ENCODE results near the gene PDLIM3.
"Not testable (repeated sequence)": the region's sequence is repeated elsewhere in the genome, so short reads cannot be mapped to it uniquely, and the experiment has no call there.

Gene PDLIM3, protein sequence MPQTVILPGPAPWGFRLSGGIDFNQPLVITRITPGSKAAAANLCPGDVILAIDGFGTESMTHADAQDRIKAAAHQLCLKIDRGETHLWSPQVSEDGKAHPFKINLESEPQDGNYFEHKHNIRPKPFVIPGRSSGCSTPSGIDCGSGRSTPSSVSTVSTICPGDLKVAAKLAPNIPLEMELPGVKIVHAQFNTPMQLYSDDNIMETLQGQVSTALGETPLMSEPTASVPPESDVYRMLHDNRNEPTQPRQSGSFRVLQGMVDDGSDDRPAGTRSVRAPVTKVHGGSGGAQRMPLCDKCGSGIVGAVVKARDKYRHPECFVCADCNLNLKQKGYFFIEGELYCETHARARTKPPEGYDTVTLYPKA

DNA sequence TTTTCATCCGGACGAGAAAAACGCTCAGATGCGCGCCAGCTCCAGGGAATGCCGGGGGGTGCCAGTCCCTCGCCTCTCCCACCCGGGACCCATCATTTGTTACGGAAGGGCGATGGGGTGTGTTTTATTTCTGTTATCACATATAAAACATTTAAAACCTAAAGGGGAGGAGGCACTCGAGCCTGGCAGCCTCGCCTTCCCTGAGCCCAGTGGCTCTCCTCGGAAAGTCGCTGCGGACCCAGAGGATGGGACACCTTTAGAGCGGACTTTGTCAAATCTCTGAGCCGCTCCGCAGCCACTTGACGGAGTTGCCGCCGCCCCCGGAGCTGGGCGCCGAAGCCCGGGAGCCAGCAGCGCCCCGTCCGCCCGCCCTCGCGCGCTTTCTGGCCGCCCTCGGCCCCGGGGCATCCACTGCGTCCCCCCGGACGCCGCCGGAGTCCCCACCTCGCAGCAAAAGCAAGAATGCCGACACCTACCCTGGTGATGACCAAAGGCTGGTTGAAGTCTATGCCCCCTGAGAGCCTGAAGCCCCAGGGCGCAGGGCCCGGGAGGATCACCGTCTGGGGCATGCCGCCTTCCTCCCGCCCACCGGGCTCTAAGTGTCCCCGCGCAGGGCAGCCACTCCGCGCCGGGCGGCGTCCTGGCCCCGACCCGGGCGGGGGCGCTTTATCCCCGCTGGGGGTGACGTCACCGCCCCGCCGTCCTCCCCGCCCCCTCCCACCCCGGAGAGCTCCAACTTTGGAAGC is at the start of gene PDLIM3:
PDLIM3 (minus strand) TSS at position 642 of the 746 bp plus-strand sequence; CDS start at position 569, 73 bp downstream.
- DNase-seq (ENCODE audit: low read depth in 2 of 2): no peak

DNA sequence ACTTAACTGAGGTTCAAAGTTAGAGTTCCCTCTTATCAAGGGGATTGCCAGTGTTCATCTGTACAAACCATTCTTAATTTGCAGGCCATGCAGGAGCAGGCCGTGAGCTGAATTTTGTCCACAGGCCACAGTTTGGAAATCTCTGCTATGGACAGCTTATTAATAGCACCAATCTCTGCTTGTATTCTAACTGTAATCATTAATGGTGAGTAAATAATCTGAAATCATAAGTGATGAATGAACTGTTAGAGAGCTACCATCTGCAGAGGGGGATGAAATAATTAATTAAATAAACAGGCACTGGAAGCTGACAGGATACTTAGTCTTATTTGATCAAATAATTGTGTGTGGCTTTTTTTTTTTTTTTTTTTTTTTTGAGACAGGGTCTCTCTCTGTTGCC is 48.5 kb upstream of the PDLIM3 start:
- no peak for DNase-seq (ENCODE audit: low read depth in 2 of 2)

DNA sequence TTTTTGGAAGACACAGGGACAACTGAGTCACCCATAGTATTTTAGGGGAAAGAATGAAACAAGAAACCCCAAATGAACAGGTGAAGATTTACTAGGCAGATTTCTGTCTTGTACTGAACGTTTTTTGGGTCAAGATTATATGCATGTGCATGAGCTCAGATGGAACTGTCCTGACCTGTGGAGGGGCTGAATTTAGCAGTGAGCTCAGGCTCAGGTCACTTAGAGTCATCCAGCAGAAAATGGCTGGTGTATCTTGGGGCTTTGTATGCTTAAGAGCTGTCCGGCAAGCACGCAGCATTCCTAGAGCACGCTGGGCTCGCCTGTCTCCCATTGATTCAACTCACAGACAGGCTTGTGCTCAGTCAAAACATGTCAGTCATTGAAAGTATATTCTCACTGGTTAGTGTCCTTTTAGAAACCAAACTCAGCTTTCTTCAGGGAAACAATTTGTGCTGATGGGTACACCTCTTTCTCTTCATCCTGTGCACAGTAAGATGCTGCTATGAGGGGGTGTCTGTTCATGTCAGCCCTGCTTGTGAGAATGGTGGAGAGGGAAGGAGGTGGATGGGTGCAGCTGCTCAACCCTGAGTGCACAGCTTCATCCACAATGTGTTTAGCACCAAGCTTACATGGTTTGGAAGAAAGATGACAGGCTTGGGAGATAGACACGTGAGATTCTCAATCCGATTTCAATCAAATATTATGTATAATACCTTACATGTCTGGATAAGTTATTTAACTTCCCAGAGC is 47.5 kb upstream of the PDLIM3 start:
- no peak for DNase-seq (ENCODE audit: low read depth in 2 of 2)

DNA sequence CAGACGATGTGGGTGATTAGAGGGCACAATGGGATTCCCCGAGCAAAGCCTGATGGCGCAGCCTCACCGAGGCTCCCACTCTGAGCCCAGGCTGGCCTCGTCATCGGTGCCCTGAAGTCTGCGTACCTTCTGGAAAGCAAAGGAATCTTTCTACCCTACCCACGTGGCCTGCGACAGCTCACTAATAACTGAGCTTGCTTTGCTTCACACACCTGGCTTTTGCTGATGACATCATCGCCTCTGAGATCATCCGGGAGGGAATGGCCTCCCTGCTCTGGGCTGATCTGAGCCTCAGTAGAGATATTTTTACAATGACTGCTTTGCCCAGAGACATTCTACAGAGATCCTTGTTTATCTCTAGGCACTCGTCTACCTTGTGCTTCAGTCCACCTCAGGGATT is 45.4 kb upstream of the PDLIM3 start:
- DNase-seq (ENCODE audit: low read depth in 2 of 2): no peak

DNA sequence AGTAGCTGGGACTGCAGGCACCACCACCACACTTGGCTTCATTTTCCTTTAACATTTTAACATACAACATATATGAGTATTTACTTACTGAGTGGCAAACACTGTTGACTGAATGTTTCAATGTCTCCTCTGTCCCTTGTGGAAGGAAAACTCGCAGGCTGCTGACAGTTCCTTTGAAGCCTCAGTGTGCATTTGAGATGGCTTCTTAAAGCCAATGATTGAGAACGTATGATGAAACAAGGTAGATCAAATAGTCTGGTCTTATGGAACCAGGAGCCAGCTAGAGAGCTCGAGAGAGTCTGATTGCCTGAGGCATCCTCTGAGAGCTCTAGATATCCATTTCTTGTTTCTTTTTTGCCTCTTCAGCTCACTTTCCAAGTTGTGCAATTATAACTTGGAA is 43.0 kb upstream of the PDLIM3 start:
- DNase-seq (ENCODE audit: low read depth in 2 of 2): no peak

DNA sequence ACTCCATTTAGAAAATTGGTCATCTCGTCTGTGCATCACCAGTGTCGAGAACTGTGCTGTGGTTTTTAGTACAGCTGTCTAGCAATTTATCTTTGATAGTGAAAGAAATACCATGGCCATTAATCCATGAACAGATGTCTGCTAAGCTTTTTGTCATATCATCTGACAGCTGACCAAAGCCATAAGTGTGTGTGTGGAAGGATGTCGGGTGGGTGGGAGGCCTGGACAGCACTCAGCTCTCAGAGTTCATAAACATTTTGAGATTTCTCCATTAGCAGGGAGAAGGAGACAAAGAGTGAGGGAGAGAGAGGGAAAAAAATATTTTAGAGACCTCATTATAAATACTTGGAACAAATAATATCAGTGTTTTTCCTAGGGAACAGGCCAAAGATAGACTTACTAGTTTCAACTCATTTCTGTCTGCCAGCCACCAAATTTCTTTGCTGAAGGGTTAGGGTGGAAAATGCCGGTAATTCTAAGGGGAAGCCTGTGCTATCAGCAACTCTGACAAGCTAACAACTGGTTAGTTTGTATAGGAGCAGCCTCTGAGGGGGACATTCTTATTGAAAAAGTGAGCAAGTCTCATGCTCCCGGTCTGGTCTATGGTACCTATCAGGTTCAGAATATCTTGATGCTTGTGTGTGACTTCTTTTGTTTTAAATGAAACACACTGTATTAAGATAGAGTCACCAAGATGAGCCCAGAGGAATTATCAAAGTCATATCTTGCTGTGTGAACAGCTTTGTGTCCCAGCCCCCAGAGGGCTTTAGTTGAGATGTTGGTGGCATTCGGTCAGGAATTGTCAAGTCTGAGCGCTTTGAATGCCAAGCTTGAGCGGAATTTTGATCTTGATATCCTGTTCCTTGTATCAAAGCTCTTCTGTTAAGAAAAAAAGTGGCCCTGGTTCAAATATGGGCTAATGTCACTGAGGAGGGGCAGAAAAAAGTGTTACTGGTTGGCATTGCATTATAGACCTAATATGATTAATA is 41.9 kb upstream of the PDLIM3 start:
- DNase-seq (ENCODE audit: low read depth in 2 of 2): no peak

DNA sequence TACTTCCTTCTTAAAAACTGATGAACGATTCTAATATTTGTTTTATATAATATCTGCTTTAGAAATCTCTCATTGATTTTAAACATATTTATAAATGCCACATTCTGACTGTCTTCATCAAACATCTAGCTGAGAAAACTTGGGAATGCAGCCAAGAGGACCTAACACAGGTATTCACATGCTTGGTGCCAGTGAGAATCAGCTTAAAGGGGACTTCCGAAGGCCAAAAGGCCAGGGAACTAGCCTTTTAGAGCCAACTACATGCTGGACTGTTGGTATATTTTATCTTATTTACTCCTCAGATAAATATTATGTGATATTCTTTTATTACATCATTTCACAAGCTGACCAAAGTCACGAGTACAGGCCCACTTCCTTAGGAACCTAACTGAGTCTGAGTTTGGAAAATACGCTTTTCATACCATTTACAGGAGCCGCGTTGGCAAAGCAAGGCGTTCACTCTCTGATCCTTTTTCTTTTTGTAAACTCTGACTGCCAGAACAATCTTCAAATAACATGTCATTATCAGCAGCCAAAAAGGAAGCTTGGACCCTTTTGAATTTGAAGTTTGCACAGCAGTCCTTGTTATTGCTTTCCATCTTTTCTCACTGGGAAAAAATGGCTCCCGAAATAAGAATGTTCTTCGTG is 41.1 kb upstream of the PDLIM3 start:
- no peak for DNase-seq (ENCODE audit: low read depth in 2 of 2)

DNA sequence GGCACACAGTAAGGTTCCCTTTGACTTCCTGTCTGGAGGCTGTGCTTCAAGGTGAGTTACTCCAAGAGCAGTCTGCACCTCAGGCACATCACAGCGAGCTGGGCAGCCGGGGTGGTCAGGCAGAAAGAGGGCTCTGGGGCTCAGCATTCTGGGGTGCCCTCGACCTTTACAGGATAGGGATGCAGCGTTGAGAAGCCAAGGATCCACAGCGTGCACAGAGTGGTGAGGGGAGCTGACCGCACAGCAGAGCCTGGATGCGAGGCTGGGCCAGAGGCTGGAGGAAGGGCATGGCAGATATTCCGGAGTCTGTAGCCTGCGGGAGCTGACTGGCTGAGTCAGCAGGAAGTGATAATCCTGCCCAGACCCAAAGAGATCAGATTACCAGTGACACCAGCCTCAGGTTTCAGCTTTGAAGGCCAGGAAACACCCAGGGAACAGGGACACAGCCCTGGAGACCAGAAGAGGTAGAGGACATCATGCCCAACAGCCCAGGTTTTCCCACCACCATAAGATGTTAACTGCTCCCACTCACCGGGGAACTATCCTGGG is 38.4 kb upstream of the PDLIM3 start:
- DNase-seq (ENCODE audit: low read depth in 2 of 2): no peak

DNA sequence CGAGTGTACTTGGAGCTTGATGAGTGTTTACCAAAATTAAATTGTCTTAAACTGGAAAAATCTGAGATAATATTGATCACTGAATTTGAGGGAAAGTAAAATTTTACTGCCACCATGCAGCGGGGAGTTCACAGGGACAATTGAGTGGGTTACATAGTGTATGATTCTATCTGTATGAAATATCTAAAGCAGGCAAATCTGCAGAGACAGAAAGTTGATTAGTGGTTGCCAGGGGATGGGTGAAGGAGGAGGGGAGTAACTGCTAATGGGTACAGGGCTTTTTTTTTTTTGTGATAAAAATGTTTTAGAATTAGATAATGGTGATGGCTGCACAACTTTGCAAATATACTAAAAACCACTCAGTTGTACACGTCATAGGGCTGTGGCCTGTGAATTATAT is 35.4 kb upstream of the PDLIM3 start:
- no peak for DNase-seq (ENCODE audit: low read depth in 2 of 2)

DNA sequence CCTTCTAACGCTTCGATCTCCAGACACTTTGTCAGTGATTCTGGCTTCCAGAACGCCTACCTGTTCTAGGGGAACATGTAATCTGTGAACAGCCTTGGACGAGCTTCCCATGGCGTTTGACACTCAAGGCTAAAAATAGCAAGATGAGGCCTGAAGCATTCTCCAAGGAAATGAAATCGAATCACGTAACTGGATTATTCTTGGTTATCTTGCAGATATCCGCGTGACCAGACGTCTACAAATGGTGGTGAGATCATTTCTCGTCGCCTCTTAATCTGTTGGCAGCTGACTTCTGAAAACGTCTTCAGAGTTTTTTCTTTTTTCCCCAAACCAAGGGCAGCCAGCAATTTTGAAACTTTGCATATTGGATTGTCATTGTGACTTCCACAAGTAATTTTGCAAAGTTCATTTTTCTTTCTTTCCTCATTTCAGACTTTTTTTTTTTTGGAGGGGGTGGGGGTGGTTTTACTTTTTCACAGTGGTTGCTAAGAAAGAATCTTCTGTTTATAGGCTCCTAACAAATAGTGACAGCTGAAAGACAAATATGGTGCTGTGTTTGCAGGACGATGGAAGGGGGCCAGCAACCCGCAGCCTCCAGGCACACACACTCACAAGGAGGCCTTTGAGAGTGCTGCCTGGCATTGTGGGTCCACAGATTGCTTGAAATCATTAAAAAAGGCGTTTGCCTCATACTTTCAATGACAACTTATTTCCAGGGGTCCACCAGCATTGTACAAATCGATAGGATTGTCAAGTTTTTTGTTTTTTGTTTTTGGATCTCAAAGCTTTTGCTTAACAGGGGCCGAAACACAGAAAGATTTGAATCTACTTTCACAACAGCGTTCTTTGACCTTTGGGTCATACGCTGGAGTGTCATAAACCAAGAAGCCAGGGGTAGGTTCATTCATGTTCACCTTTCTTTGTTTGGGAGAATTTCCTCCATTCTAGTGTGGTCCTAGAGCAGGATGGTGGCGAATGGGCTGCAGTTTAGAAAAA is 32.4 kb upstream of the PDLIM3 start:
- no peak for DNase-seq (ENCODE audit: low read depth in 2 of 2)

DNA sequence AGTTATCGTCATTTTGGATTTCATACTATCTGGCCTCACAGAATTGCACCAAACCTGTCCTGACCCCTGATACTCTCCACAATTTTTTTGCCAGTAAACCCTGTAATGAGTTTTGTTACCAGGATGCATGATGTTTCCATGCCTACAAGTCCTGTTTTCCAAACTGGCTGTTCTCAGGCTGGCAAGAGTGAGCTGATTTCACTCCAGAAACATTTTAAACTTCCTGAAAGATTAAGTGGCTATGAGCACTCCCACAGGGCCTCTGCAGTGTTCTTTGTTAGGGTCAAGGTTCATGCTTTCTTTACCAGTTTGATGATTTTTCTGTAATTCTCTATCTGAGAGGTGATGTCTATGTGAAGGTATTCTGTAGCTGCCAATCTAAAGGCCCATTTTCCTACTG is 31.7 kb upstream of the PDLIM3 start:
- no peak for DNase-seq (ENCODE audit: low read depth in 2 of 2)

DNA sequence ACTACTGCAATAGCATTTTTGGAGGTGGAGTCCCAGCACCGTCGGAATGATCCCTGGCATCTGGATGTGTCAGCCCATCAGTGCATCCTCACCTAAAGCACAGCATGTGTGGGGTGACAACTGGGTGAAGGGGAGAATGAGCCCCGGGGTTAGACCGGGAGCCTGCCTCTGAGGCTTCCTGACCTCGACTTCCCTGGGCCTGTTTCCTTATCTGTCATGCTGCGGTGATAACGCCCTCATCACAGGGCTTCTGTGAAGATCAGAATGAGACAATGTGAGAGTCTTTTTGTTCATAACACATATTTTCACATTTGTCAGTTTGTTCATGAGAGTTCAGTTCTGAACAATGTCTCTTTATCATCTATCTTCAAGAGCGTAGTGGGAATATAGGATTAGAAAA is 31.1 kb upstream of the PDLIM3 start:
- DNase-seq (ENCODE audit: low read depth in 2 of 2): no peak

DNA sequence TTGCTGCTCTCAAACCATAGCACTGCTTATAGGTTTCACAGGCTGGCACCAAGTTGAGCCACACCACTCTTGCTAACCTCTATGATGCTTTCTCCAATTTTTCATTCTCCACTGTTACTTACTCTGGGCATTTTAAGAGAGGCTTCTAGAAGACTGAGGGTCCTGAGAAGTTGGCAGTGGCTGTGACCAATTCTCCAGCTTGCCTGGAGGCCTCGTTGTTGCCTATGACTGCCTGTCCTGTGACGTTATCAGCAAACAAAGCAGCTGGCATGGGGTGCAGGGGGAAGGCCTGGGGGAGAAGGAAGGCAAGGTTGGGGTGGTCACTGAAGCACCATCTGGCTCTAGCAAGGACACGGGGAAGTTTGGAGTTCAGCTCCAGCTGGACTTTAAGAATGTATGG is 30.4 kb upstream of the PDLIM3 start:
- DNase-seq (ENCODE audit: low read depth in 2 of 2): no peak

DNA sequence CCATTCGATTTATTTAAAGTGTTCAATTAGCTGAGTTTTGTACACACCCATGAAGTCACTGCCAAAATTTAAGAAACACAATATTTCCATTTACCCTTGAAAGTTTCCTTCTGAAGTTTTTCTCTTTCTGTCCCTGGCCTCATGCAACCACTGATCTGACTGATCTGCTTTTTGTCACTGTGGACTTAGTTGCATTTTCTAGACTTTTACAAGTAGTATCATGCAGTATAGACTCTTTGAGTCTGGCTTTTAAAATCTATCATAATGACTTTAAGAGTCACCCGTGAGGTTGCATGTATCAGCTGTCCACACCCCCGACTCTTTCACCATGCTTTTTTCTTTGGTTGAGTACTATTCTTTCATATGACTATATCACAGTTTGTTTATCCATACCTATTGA is 29.0 kb upstream of the PDLIM3 start:
- no peak for DNase-seq (ENCODE audit: low read depth in 2 of 2)

DNA sequence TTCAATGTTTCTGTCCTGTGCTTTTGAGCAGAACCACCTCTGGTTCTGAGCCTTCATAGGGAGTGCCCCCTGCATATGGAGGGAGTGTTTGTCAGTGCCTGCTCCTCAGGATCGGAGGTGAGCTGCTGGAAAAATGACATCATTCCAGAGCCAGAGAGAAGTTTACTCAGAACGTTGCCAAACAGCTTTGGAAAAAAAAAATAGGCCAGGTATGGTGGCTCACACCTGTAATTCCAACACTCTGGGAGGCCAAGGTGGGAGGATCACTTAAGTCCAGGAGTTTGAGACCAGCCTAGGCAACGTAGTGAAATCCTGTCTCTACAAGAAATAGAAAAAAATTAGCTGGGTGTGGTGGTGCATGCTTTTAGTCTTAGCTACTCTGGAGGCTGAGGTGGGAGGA is 27.2 kb upstream of the PDLIM3 start:
- DNase-seq (ENCODE audit: low read depth in 2 of 2): no peak

DNA sequence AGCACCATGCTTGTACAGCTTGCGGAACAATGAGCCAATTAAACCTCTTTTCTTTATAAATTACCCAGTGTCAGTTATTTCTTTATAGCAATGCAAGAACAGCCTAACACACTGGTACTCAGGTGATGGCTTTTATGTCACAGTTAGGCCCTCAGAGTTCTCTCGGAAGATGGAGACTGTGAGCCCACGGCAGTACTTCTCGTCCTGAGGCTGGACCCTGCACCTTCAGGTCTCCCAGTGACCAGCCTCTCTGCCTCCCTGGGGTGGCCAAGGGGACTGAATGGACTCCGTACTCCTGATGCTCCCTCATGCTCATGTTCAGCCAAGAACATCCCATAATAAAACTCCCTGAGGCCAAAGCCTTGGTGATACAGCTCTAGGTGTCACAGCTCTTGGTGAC is 25.0 kb upstream of the PDLIM3 start:
- DNase-seq (ENCODE audit: low read depth in 2 of 2): no peak

DNA sequence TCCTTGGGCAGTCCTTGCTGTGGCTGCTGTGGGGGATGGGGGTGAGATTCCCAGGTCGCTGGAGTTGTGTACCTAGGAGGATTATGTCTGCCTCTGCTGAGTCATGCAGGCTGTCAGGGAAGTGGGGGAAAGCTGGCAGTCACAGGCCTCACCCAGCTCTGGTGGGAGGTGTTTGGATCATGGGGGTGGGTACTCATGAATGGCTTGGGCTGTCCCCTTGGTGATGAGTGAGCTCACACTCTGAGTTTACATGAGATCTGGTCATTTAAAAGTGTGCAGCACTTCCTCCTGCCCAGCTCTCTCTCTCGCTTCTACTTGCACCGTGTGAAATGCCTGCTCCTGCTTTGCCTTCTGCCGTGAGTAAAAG is 24.6 kb upstream of the PDLIM3 start:
- no peak for DNase-seq (ENCODE audit: low read depth in 2 of 2)

DNA sequence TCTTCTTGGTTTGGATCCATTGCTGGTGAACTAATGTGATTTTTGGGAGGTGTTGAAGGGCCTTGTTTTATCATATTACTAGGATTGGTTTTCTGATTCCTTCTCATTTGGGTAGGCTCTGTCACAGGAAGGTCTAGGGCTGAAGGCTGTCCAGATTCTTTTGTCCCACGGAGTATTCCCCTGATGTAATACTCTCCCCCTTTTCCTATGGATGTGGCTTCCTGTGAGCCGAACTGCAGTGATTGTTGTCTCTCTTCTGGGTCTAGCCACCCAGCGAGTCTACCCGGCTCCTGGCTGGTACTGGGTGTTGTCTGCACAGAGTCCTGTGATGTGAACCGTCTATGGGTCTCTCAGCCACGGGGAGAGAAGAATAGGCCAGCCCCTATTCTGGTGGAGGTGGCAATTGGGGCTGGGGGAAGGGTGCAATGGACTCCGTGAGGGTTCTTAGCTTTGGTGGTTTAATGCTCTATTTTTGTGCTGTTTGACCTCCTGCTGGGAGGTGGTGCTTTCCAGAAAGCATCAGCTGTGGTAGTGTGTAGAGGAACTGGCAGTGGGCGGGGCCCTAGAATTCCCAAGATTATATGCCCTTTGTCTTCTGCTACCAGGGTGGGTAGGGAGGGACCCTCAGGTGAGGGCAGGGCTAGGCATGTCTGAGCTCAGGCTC is 24.1 kb upstream of the PDLIM3 start:
- not testable (repeated sequence) for DNase-seq (ENCODE audit: low read depth in 2 of 2)

All from stimulated activated CD8-positive, alpha-beta memory T cell treated with anti-CD3 and anti-CD28 coated beads, Interleukin-2, amount 100 ng/mL, for 1 hour (primary cell).